Mucosa of stomach (tissue), 1 donor: ENCODE measurements around the gene MKRN1.

Source experiments
- H3K27me3 ChIP-seq: one replicate; pipeline ENCODE4 v1.7.0; 2013; ENCODE audit warnings: mild to moderate bottlenecking, low read length; ENCODE audit not compliant: control insufficient read depth, insufficient read depth
- H3K36me3 ChIP-seq: one replicate; pipeline ENCODE4 v1.7.0; 2013; ENCODE audit warnings: low read length; ENCODE audit not compliant: control insufficient read depth, insufficient read depth
- H3K4me1 ChIP-seq: one replicate; pipeline ENCODE4 v1.7.0; 2013; ENCODE audit warnings: mild to moderate bottlenecking, low read length; ENCODE audit not compliant: control insufficient read depth, insufficient read depth
- H3K4me3 ChIP-seq: one replicate; pipeline ENCODE4 v1.7.0; 2013; ENCODE audit warnings: low read length
- H3K9ac ChIP-seq: one replicate; pipeline ENCODE4 v1.7.0; 2013; ENCODE audit warnings: mild to moderate bottlenecking, low read length, moderate library complexity
- H3K9me3 ChIP-seq: one replicate; pipeline ENCODE4 v1.7.0; 2013; ENCODE audit warnings: mild to moderate bottlenecking, low read length, moderate library complexity; ENCODE audit not compliant: control insufficient read depth
- donor health status: Pancreatic carcinoma.

Gene MKRN1

GRCh38 chr7:140448781-140449480, 30.4 kb downstream of the MKRN1 start:
- Histone ChIP-seq H3K9me3 (no peaks in the 10 kb centered on the region), H3K4me1 (no peaks in the 10 kb centered on the region), H3K27me3 (no peaks in the 10 kb centered on the region), H3K4me3 (no peak overlapping the region), H3K36me3 (no peaks in the 10 kb centered on the region), H3K9ac (no peak overlapping the region)

GRCh38 chr7:140447841-140448240, 31.5 kb downstream of the MKRN1 start:
- H3K36me3 ChIP-seq, result no peaks in the 10 kb centered on the region
- no peaks in the 10 kb centered on the region for H3K27me3 ChIP-seq
- H3K4me3 ChIP-seq, result no peak overlapping the region
- H3K9ac ChIP-seq, result no peak overlapping the region
- H3K9me3 ChIP-seq, result no peaks in the 10 kb centered on the region
- no peaks in the 10 kb centered on the region for H3K4me1 ChIP-seq

- H3K4me3 ChIP-seq, result no peak overlapping the region
- H3K9me3 ChIP-seq, result no peaks in the 10 kb centered on the region
- H3K9ac ChIP-seq, result no peak overlapping the region
- no peaks in the 10 kb centered on the region for H3K4me1 ChIP-seq
- H3K36me3 ChIP-seq, result no peaks in the 10 kb centered on the region
- H3K27me3 ChIP-seq, result no peaks in the 10 kb centered on the region
These were observed 32.8 kb downstream of the MKRN1 start for GRCh38 chr7:140446467-140446866.

- Histone ChIP-seq H3K27me3 (no peaks in the 10 kb centered on the region), H3K4me3 (no peak overlapping the region), H3K4me1 (no peaks in the 10 kb centered on the region), H3K36me3 (no peaks in the 10 kb centered on the region), H3K9me3 (no peaks in the 10 kb centered on the region), H3K9ac (no peak overlapping the region)
These were observed 37.8 kb downstream of the MKRN1 start for GRCh38 chr7:140441519-140441918.

GRCh38 chr7:140440593-140440992, 38.7 kb downstream of the MKRN1 start:
- no peaks in the 10 kb centered on the region for H3K4me1 ChIP-seq
- H3K36me3 ChIP-seq, result no peaks in the 10 kb centered on the region
- no peaks in the 10 kb centered on the region for H3K9me3 ChIP-seq
- no peaks in the 10 kb centered on the region for H3K27me3 ChIP-seq
- H3K4me3 ChIP-seq, result no peak overlapping the region
- no peak overlapping the region for H3K9ac ChIP-seq

GRCh38 chr7:140439359-140439758, 39.9 kb downstream of the MKRN1 start:
- Histone ChIP-seq H3K4me3 (no peak overlapping the region), H3K9me3 (no peaks in the 10 kb centered on the region), H3K36me3 (no peaks in the 10 kb centered on the region), H3K27me3 (peaks cover 4% of the 10 kb centered on the region), H3K9ac (no peak overlapping the region), H3K4me1 (no peaks in the 10 kb centered on the region)

- no peak overlapping the region for H3K4me3 ChIP-seq
- peaks cover 4% of the 10 kb centered on the region for H3K27me3 ChIP-seq
- no peaks in the 10 kb centered on the region for H3K9me3 ChIP-seq
- no peaks in the 10 kb centered on the region for H3K4me1 ChIP-seq
- H3K9ac ChIP-seq, result no peak overlapping the region
- no peaks in the 10 kb centered on the region for H3K36me3 ChIP-seq
These were observed 43.9 kb downstream of the MKRN1 start for GRCh38 chr7:140435252-140435895.

- no peaks in the 10 kb centered on the region for H3K9me3 ChIP-seq
- no peak overlapping the region for H3K4me3 ChIP-seq
- no peaks in the 10 kb centered on the region for H3K36me3 ChIP-seq
- peaks cover 4% of the 10 kb centered on the region for H3K27me3 ChIP-seq
- no peak overlapping the region for H3K9ac ChIP-seq
- no peaks in the 10 kb centered on the region for H3K4me1 ChIP-seq
These were observed 45.9 kb downstream of the MKRN1 start for GRCh38 chr7:140433396-140433795.

- H3K4me3 ChIP-seq, result no peak overlapping the region
- no peaks in the 10 kb centered on the region for H3K27me3 ChIP-seq
- no peak overlapping the region for H3K9ac ChIP-seq
- no peaks in the 10 kb centered on the region for H3K36me3 ChIP-seq
- no peaks in the 10 kb centered on the region for H3K9me3 ChIP-seq
- H3K4me1 ChIP-seq, result no peaks in the 10 kb centered on the region
These were observed 53.2 kb downstream of the MKRN1 start for GRCh38 chr7:140426130-140426529.

GRCh38 chr7:140425718-140426117, 53.6 kb downstream of the MKRN1 start:
- no peak overlapping the region for H3K9ac ChIP-seq
- H3K36me3 ChIP-seq, result no peaks in the 10 kb centered on the region
- no peaks in the 10 kb centered on the region for H3K9me3 ChIP-seq
- no peak overlapping the region for H3K4me3 ChIP-seq
- H3K27me3 ChIP-seq, result no peaks in the 10 kb centered on the region
- H3K4me1 ChIP-seq, result no peaks in the 10 kb centered on the region

GRCh38 chr7:140423501-140423900, 55.8 kb downstream of the MKRN1 start:
- H3K9ac ChIP-seq, result no peak overlapping the region
- H3K4me3 ChIP-seq, result no peak overlapping the region
- no peaks in the 10 kb centered on the region for H3K36me3 ChIP-seq
- no peaks in the 10 kb centered on the region for H3K9me3 ChIP-seq
- H3K27me3 ChIP-seq, result no peaks in the 10 kb centered on the region
- H3K4me1 ChIP-seq, result no peaks in the 10 kb centered on the region

GRCh38 chr7:140421521-140421920, 57.8 kb downstream of the MKRN1 start:
- Histone ChIP-seq H3K4me1 (no peaks in the 10 kb centered on the region), H3K9ac (no peak overlapping the region), H3K9me3 (no peaks in the 10 kb centered on the region), H3K36me3 (no peaks in the 10 kb centered on the region), H3K27me3 (no peaks in the 10 kb centered on the region), H3K4me3 (no peak overlapping the region)
